Loucy (cell line): ENCODE results near the gene FRMD8.

Experiments used
- H2AFZ ChIP-seq: fragments of 200-600 bp; sonication (generic); 2 replicates; pipeline ENCODE4 v1.6.0; 2016; ENCODE audit warnings: antibody characterized with exemption, mild to moderate bottlenecking, low read length, moderate library complexity
- H3F3A ChIP-seq: fragments of 200-600 bp; 2 replicates; pipeline ENCODE4 v1.6.0; 2016; ENCODE audit warnings: antibody characterized with exemption, low read depth, mild to moderate bottlenecking
- H3K27me3 ChIP-seq: fragments of 200-600 bp; sonication (generic); 2 replicates; pipeline ENCODE4 v1.6.1; 2014; ENCODE audit warnings: low read length, mild to moderate bottlenecking; ENCODE audit not compliant: insufficient read depth, poor library complexity, severe bottlenecking
- H3K36me3 ChIP-seq: fragments of 200-600 bp; sonication (generic); 2 replicates; pipeline ENCODE4 v1.6.1; 2016; ENCODE audit warnings: low read length; ENCODE audit not compliant: insufficient read depth
- H3K4me1 ChIP-seq: fragments of 200-600 bp; sonication (generic); 2 replicates; pipeline ENCODE4 v1.5.1; 2014; ENCODE audit warnings: low read length, mild to moderate bottlenecking; ENCODE audit not compliant: insufficient read depth, poor library complexity, severe bottlenecking
- H3K4me2 ChIP-seq: fragments of 200-600 bp; sonication (generic); 2 replicates; pipeline ENCODE4 v1.6.0; 2014; ENCODE audit warnings: antibody characterized with exemption, low read length, low read depth, mild to moderate bottlenecking; ENCODE audit not compliant: poor library complexity, severe bottlenecking
- H3K4me3 ChIP-seq: fragments of 200-600 bp; sonication (generic); 2 replicates; pipeline ENCODE4 v1.5.1; 2014; ENCODE audit warnings: low read length, mild to moderate bottlenecking, mixed read lengths; ENCODE audit not compliant: poor library complexity, severe bottlenecking
- H3K79me2 ChIP-seq: fragments of 200-600 bp; sonication (generic); 2 replicates; pipeline ENCODE4 v1.6.1; 2014; ENCODE audit warnings: low read length; ENCODE audit not compliant: insufficient read depth
- H3K9ac ChIP-seq: fragments of 200-600 bp; sonication (generic); 2 replicates; pipeline ENCODE4 v1.6.0; 2014; ENCODE audit warnings: mild to moderate bottlenecking, low read depth, low read length, moderate library complexity; ENCODE audit not compliant: poor library complexity, severe bottlenecking
- H3K9me2 ChIP-seq: fragments of 200-600 bp; sonication (generic); replicated peaks from 2 replicates; pipeline ENCODE4 v1.6.1; 2016; ENCODE audit warnings: low read depth, low read length, mixed read lengths
- H3K9me3 ChIP-seq: fragments of 200-600 bp; sonication (generic); 2 replicates; pipeline ENCODE4 v1.6.1; 2014; ENCODE audit warnings: mild to moderate bottlenecking, antibody characterized with exemption, low read length, low read depth; ENCODE audit not compliant: insufficient read depth
- H4K20me1 ChIP-seq: fragments of 200-600 bp; sonication (generic); 2 replicates; pipeline ENCODE4 v1.6.0; 2014; ENCODE audit warnings: antibody characterized with exemption, low read length, mild to moderate bottlenecking; ENCODE audit not compliant: insufficient read depth, poor library complexity, severe bottlenecking
- EZH2phosphoT487 ChIP-seq: fragments of 200-600 bp; IDR thresholded peaks from 2 replicates; pipeline ENCODE4 v1.6.1; 2018; ENCODE audit warnings: antibody characterized with exemption, mild to moderate bottlenecking, moderate library complexity, borderline replicate concordance
- TF ChIP-seq, protein P1 (sequence below): fragments of 200-600 bp; sonication (generic); conservative IDR thresholded peaks from 2 replicates; pipeline ENCODE4 v1.5.1; 2014; ENCODE audit warnings: mild to moderate bottlenecking, antibody characterized with exemption, low read length

The FRMD8 gene

DNA sequence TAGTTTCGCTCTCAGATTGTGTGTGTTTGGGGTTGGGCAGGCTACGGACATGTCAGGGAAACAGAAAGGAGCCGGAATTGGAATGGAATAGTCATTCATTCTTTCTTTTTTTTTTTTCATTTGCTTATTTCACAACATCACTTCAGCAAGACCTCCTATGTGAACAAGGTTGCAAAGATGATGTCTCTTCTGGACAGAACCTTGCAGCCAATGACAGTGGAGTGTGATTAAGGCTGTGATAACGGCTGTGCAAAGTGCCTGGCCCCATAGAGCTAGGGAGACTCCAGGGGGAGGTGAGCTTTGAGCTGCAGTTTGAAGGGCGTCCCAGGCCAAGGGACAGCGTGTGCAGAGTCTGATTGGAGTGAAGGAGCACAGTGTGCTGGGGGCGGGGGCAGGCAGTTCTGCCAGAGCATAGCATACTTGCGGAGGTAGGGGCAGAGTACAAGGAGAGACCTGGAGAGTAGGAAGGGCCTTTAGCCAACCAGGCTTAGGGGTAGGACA lies 28.5 kb upstream of the FRMD8 start:
- Histone ChIP-seq H3K4me2 (no peak overlapping the region), H3F3A (no peaks in the 10 kb centered on the region; the same call in 1 of the 2 replicates), H3K9me3 (no peaks in the 10 kb centered on the region), H3K36me3 (no peaks in the 10 kb centered on the region), H3K9me2 (no peaks in the 10 kb centered on the region), H3K4me3 (no peak overlapping the region), H3K27me3 (no peaks in the 10 kb centered on the region), H3K79me2 (no peaks in the 10 kb centered on the region), H4K20me1 (no peaks in the 10 kb centered on the region), H3K9ac (no peak overlapping the region), H2AFZ (no peak overlapping the region), H3K4me1 (peaks cover 3% of the 10 kb centered on the region)
- no peak for TF ChIP-seq EZH2phosphoT487
- TF ChIP-seq, protein P1, sequence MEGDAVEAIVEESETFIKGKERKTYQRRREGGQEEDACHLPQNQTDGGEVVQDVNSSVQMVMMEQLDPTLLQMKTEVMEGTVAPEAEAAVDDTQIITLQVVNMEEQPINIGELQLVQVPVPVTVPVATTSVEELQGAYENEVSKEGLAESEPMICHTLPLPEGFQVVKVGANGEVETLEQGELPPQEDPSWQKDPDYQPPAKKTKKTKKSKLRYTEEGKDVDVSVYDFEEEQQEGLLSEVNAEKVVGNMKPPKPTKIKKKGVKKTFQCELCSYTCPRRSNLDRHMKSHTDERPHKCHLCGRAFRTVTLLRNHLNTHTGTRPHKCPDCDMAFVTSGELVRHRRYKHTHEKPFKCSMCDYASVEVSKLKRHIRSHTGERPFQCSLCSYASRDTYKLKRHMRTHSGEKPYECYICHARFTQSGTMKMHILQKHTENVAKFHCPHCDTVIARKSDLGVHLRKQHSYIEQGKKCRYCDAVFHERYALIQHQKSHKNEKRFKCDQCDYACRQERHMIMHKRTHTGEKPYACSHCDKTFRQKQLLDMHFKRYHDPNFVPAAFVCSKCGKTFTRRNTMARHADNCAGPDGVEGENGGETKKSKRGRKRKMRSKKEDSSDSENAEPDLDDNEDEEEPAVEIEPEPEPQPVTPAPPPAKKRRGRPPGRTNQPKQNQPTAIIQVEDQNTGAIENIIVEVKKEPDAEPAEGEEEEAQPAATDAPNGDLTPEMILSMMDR = no peak

DNA sequence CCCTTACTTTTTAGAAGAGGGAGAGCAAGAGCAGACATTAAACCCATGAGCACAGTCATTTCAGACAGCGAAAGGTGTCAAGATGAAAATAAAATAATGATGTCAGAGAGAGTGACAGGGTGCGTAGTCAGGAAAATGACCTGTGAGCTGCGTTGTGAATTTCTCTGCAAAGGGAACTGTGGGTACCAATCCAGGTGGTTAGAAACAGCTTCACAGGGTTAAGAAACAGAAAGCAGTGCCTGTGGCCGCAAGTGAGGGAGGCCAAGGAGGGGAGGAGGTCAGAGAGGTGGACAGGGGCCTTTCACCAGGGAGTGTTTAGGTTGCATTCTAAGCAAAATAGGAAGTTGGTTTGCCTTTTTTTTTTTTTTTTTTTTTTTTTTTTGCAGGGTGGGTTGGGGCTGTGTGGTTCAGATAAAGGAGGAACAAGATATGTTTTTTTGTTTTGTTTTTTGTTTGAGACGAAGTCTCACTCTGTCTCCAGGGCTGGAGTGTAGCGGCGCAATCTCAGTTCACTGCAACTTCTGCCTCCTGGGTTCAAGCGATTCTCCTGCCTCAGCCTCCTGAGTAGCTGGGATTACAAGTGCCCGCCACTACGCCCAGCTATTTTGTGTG lies 24.0 kb upstream of the FRMD8 start:
- Histone ChIP-seq H3K27me3 (no peaks in the 10 kb centered on the region), H2AFZ (no peak overlapping the region), H3K4me3 (no peak overlapping the region), H3K36me3 (no peaks in the 10 kb centered on the region), H3K9me3 (no peaks in the 10 kb centered on the region), H3F3A (no peaks in the 10 kb centered on the region), H3K9me2 (no peaks in the 10 kb centered on the region), H3K4me1 (no peaks in the 10 kb centered on the region), H4K20me1 (no peaks in the 10 kb centered on the region), H3K79me2 (no peaks in the 10 kb centered on the region), H3K4me2 (no peak overlapping the region), H3K9ac (no peak overlapping the region)
- TF ChIP-seq EZH2phosphoT487 = no peak
- TF ChIP-seq, protein P1 = no peak

DNA sequence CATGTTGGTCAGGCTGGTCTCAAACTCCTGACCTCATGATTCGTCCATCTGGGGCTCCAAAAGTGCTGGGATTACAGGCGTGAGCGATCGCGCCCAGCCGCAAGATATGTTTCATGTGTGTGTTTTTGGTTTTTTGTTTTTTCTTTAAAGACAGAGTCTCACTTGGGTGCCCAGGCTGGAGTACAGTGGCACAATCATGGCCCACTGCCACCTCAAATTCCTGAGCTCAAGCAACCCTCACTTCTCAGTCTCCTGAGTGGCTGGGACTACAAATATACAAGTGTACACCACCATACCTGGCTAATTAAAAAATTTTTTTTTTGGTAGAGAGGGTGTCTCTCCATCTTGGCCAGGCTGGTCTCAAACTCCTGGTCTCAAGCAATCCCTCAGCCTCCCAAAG lies 23.5 kb upstream of the FRMD8 start:
- TF ChIP-seq, protein P1 = no peak
- no peak for TF ChIP-seq EZH2phosphoT487

More for the DNA sequence above, 23.5 kb upstream of the FRMD8 start:
- H3K79me2 ChIP-seq = no peaks in the 10 kb centered on the region
- H3K9me2 ChIP-seq = no peaks in the 10 kb centered on the region
- no peaks in the 10 kb centered on the region for H3F3A ChIP-seq
- H3K9ac ChIP-seq = no peak overlapping the region
- no peaks in the 10 kb centered on the region for H3K4me1 ChIP-seq
- no peaks in the 10 kb centered on the region for H3K36me3 ChIP-seq
- no peaks in the 10 kb centered on the region for H4K20me1 ChIP-seq
- H3K27me3 ChIP-seq = no peaks in the 10 kb centered on the region
- no peaks in the 10 kb centered on the region for H3K9me3 ChIP-seq
- no peak overlapping the region for H2AFZ ChIP-seq
- H3K4me3 ChIP-seq = no peak overlapping the region
- H3K4me2 ChIP-seq = no peak overlapping the region
